HL-60/S4 treated with retinoic acid at 250 ng/mL for 4 days and 3 days (cell line): Measurements from ENCODE around the gene INIP.

ENCODE experiments used
- in situ Hi-C: fragments of 300-500 bp; cut with MboI; formaldehyde crosslinking; loops from 2 replicates; pipeline ENCODE4 v1.7.0; 2022; ENCODE audit warnings: low sequenced_read_pairs

Gene INIP

GRCh38 chr9:112717661-112718331 is at the start of gene INIP:
TSS of gene INIP (minus strand) at chr9:112718117. CDS start at chr9:112716485, 1,632 bp downstream.
- in situ Hi-C loops: no loop called here

GRCh38 chr9:112765281-112765680 is 47.4 kb upstream of the INIP start:
- in situ Hi-C loops: no loop called here

- in situ Hi-C loops: no loop called here
Observed at GRCh38 chr9:112764837-112765236, 46.9 kb upstream of the INIP start.

GRCh38 chr9:112764344-112764743 is 46.4 kb upstream of the INIP start:
- in situ Hi-C loops: no loop called here

- in situ Hi-C loops: no loop called here
Observed at GRCh38 chr9:112762726-112763518, 45.0 kb upstream of the INIP start.

GRCh38 chr9:112761912-112762655 is 44.2 kb upstream of the INIP start:
- in situ Hi-C loops: no loop called here

- in situ Hi-C loops: no loop called here
Observed at GRCh38 chr9:112760821-112761220, 42.9 kb upstream of the INIP start.

GRCh38 chr9:112757940-112758339 is 40.0 kb upstream of the INIP start:
- in situ Hi-C loops: no loop called here

- in situ Hi-C loops: no loop called here
Observed at GRCh38 chr9:112757282-112757883, 39.5 kb upstream of the INIP start.

GRCh38 chr9:112755675-112756074 is 37.8 kb upstream of the INIP start:
- in situ Hi-C loops: no loop called here

GRCh38 chr9:112755016-112755427 is 37.1 kb upstream of the INIP start:
- in situ Hi-C loops: no loop called here

- in situ Hi-C loops: no loop called here
Observed at GRCh38 chr9:112754578-112754977, 36.7 kb upstream of the INIP start.

GRCh38 chr9:112753725-112754124 is 35.8 kb upstream of the INIP start:
- in situ Hi-C loops: no loop called here

- in situ Hi-C loops: no loop called here
Observed at GRCh38 chr9:112752334-112753125, 34.6 kb upstream of the INIP start.

GRCh38 chr9:112751056-112751795 is 33.3 kb upstream of the INIP start:
- in situ Hi-C loops: no loop called here

- in situ Hi-C loops: no loop called here
Observed at GRCh38 chr9:112750764-112751055, 32.8 kb upstream of the INIP start.

- in situ Hi-C loops: no loop called here
Observed at GRCh38 chr9:112750016-112750763, 32.3 kb upstream of the INIP start, which contains the start of gene SNX30. TSS of gene SNX30 (plus strand) at chr9:112750760. CDS start at chr9:112751002, 242 bp downstream.

GRCh38 chr9:112747094-112747493 is 29.2 kb upstream of the INIP start:
- in situ Hi-C loops: no loop called here

- in situ Hi-C loops: no loop called here
Observed at GRCh38 chr9:112744177-112744576, 26.3 kb upstream of the INIP start.
